HepG2 (cell line): ENCODE measurements around the gene ITGAV. TPM values are rescaled to one million over a fixed set of nuclear protein-coding genes. Genes with fewer than 3 reads are reported as not detected.
A peak's percentile ranks its signal among the peaks of the same experiment; 100 is the strongest.

Experiments used
- DMTF1 ChIP-seq: sonication (generic); formaldehyde crosslinking; IDR thresholded peaks from 2 replicates; pipeline ENCODE4 v1.4.0; 2020; ENCODE audit warnings: mild to moderate bottlenecking, missing genetic modification reagents
- NAIF1 ChIP-seq: sonication (generic); formaldehyde crosslinking; IDR thresholded peaks from 2 replicates; pipeline ENCODE4 v1.5.0; 2020; ENCODE audit warnings: mild to moderate bottlenecking, missing genetic modification reagents, borderline replicate concordance
- NKX3-1 ChIP-seq: sonication (generic); formaldehyde crosslinking; IDR thresholded peaks from 2 replicates; pipeline ENCODE4 v1.5.0; 2020; ENCODE audit warnings: missing genetic modification reagents
- RNF219 ChIP-seq: sonication (generic); formaldehyde crosslinking; IDR thresholded peaks from 2 replicates; pipeline ENCODE4 v1.5.0; 2020; ENCODE audit warnings: mild to moderate bottlenecking, missing genetic modification reagents
- SMAD9 ChIP-seq: sonication (generic); formaldehyde crosslinking; IDR thresholded peaks from 2 replicates; pipeline ENCODE4 v1.5.1; 2020; ENCODE audit warnings: mild to moderate bottlenecking, missing genetic modification reagents
- ZBTB39 ChIP-seq: sonication (generic); formaldehyde crosslinking; IDR thresholded peaks from 2 replicates; pipeline ENCODE4 v1.5.0; 2020; ENCODE audit warnings: missing genetic modification reagents
- ZNF280B ChIP-seq: sonication (generic); formaldehyde crosslinking; IDR thresholded peaks from 2 replicates; pipeline ENCODE4 v1.5.0; 2020; ENCODE audit warnings: missing genetic modification reagents, mild to moderate bottlenecking, borderline replicate concordance
- ZNF619 ChIP-seq: sonication (generic); formaldehyde crosslinking; IDR thresholded peaks from 2 replicates; pipeline ENCODE4 v1.4.0; 2020; ENCODE audit warnings: mild to moderate bottlenecking, missing genetic modification reagents
- ZNF780A ChIP-seq: sonication (generic); formaldehyde crosslinking; IDR thresholded peaks from 2 replicates; pipeline ENCODE4 v1.8.0; 2022; ENCODE audit warnings: mild to moderate bottlenecking, missing genetic modification reagents, moderate library complexity
- ZNF800 ChIP-seq: sonication (generic); formaldehyde crosslinking; IDR thresholded peaks from 2 replicates; pipeline ENCODE4 v1.4.0; 2020; ENCODE audit warnings: missing genetic modification reagents
- polyA plus RNA-seq, 8 experiments: library from polyadenylated mRNA; depleted of rRNA in 3 of 8; stranded (reverse) in 7 of 8; unstranded in 1 of 8; fragments of >200 nt; fragmentation: Illumina TruSeq in 4 of 8; extraction: Trizol in 4 of 8; gene quantifications; 2 replicates each; pipeline versions ENCODE4 v1.2.1 to v1.2.3, GENCODE V29; 2011 to 2016; ENCODE audit warnings: low read depth in 4 of 8, missing spikeins in 1 of 8, mixed read lengths in 1 of 8; ENCODE audit not compliant: insufficient read depth in 1 of 8
- total RNA-seq, 5 experiments: library from RNA; depleted of rRNA; stranded (reverse); fragments of >200 nt; fragmentation: Illumina TruSeq; extraction: Trizol; gene quantifications; 2 replicates each; pipeline ENCODE4 v1.2.3, GENCODE V29; 2016; ENCODE audit warnings: low read depth in 1 of 5

ITGAV gene
- total and polyA plus RNA-seq, 2 of the 13 experiments (the other 11 are each of a cell fraction or from before 2014, with no cell fraction given): 59.1 to 60.4 TPM

- TF ChIP-seq RNF219 (0 out of 2 replicates have a peak, but pooled peaks have one; percentile 84), ZNF800 (CRISPR knock-in tag) (no peak), ZBTB39 (CRISPR knock-in tag) (0 out of 2 replicates have a peak, but pooled peaks have one; percentile 6), ZNF619 (CRISPR knock-in tag) (peak; percentile 10; the same call in 1 of the 2 replicates), ZNF280B (no peak), NKX3-1 (peak; percentile 22; the same call in 1 of the 2 replicates), DMTF1 (no peak), SMAD9 (0 out of 2 replicates have a peak, but pooled peaks have one; percentile 75), NAIF1 (0 out of 2 replicates have a peak, but pooled peaks have one; percentile 8), ZNF780A (CRISPR knock-in tag) (no peak)
Measured at GRCh38 chr2:186590350-186590758, 498 bp downstream of the ITGAV start (continued).
